ENCODE results near the gene PDZD8.
"Not testable (repeated sequence)": the region's sequence is repeated elsewhere in the genome, so short reads cannot be mapped to it uniquely, and the experiment has no call there.

The PDZD8 gene

GRCh38 chr10:117253908-117254307 is 121.3 kb downstream of the PDZD8 start:
- DNase-seq: no peak

- DNase-seq: no peak
These were observed 124.8 kb downstream of the PDZD8 start for GRCh38 chr10:117250411-117250810.

- no peak for DNase-seq
These were observed 125.6 kb downstream of the PDZD8 start for GRCh38 chr10:117249493-117250093.

- DNase-seq: no peak
These were observed 126.3 kb downstream of the PDZD8 start for GRCh38 chr10:117248750-117249465.

- no peak for DNase-seq
These were observed 128.1 kb downstream of the PDZD8 start for GRCh38 chr10:117246997-117247671.

GRCh38 chr10:117242463-117242832 is 132.8 kb downstream of the PDZD8 start:
- DNase-seq: no peak

GRCh38 chr10:117241541-117242462 is 133.4 kb downstream of the PDZD8 start:
- peak; percentile 58 for DNase-seq

GRCh38 chr10:117240621-117241529 is 134.4 kb downstream of the PDZD8 start, which contains the start of gene SLC18A2:
SLC18A2 (plus strand) TSS chr10:117241114; CDS start chr10:117241694, 580 bp downstream.
- DNase-seq: peak; percentile 77

- DNase-seq: peak; percentile 86
These were observed 135.3 kb downstream of the PDZD8 start for GRCh38 chr10:117239721-117240620.

- peak; percentile 58 for DNase-seq
These were observed 136.2 kb downstream of the PDZD8 start for GRCh38 chr10:117239051-117239450.

GRCh38 chr10:117237401-117237991 is 137.7 kb downstream of the PDZD8 start:
- no peak for DNase-seq

- not testable (repeated sequence) for DNase-seq
These were observed 145.1 kb downstream of the PDZD8 start for GRCh38 chr10:117230107-117230506.

GRCh38 chr10:117228210-117228609 is 147.0 kb downstream of the PDZD8 start:
- no peak for DNase-seq

Data from eye (tissue), 1 donor.